Calu3 (cell line): ENCODE results near the gene FAM234A. TPM values are rescaled to one million over a fixed set of nuclear protein-coding genes. Genes with fewer than 3 reads are reported as not detected.

ENCODE experiments used
- BruUV-seq: library from RNA; stranded (reverse); fragments of 400-500 nt; replicated peaks from 2 replicates; lab custom pipeline; 2021; lab: Mats Ljungman, UMichigan
- CTCF ChIA-PET: fragments of 300-600 bp; sonication (Branson Sonifier 250); formaldehyde crosslinking; loops from one replicate; lab custom pipeline; 2022; ENCODE audit warnings: antibody characterized with exemption; lab: Charles Lee
- DNase-seq: peaks from one replicate; pipeline ENCODE4 v3.0.0; 2022
- H3K27ac Mint-ChIP-seq: one replicate; pipeline ENCODE4 v1.8.0; 2022; ENCODE audit warnings: mixed read lengths; ENCODE audit not compliant: unreplicated experiment
- H3K27me3 Mint-ChIP-seq: one replicate; pipeline ENCODE4 v1.8.0; 2022; ENCODE audit warnings: mixed read lengths; ENCODE audit not compliant: unreplicated experiment
- H3K36me3 Mint-ChIP-seq: one replicate; pipeline ENCODE4 v1.8.0; 2022; ENCODE audit warnings: mild to moderate bottlenecking, moderate library complexity, mixed read lengths; ENCODE audit not compliant: insufficient read depth, unreplicated experiment
- H3K4me1 Mint-ChIP-seq: one replicate; pipeline ENCODE4 v1.8.0; 2022; ENCODE audit warnings: mild to moderate bottlenecking, low read depth, mixed read lengths; ENCODE audit not compliant: unreplicated experiment
- H3K4me3 Mint-ChIP-seq: one replicate; pipeline ENCODE4 v1.8.0; 2022; ENCODE audit warnings: mild to moderate bottlenecking, low read depth, moderate library complexity, mixed read lengths; ENCODE audit not compliant: unreplicated experiment
- H3K9me3 Mint-ChIP-seq: one replicate; pipeline ENCODE4 v1.8.0; 2022; ENCODE audit warnings: low read depth, mixed read lengths; ENCODE audit not compliant: unreplicated experiment
- CTCF ChIP-seq: fragments of 200-600 bp; IDR thresholded peaks from one replicate; pipeline ENCODE4 v1.8.0; 2022; ENCODE audit warnings: antibody characterized with exemption; ENCODE audit not compliant: unreplicated experiment
- intact Hi-C: fragments of 100-400 bp; cut with micrococcal nuclease; formaldehyde crosslinking; loops from one replicate; pipeline ENCODE4 v1.10.0; 2022; ENCODE audit not compliant: unreplicated experiment
- total RNA-seq: library from RNA; stranded (reverse); gene quantifications from 2 replicates; pipeline ENCODE4 v1.2.3, GENCODE V29; 2022

Gene FAM234A
- total RNA-seq, 1 experiment from 2014 or later = 118 TPM

GRCh38 chr16:301950-302349 is 67.3 kb downstream of the FAM234A start:
- BruUV-seq = no TSS peak
- DNase-seq = no peak

GRCh38 chr16:303760-304505 is 69.3 kb downstream of the FAM234A start:
- H3K36me3 Mint-ChIP-seq = peaks cover 50% of the 10 kb centered on the region
- H3K27me3 Mint-ChIP-seq = no peaks in the 10 kb centered on the region
- no peak for DNase-seq
- no TSS peak for BruUV-seq
- H3K9me3 Mint-ChIP-seq = no peaks in the 10 kb centered on the region
- H3K4me1 Mint-ChIP-seq = no peaks in the 10 kb centered on the region
- no peak for TF ChIP-seq CTCF
- CTCF ChIA-PET = no interaction called here
- intact Hi-C loops = no loop called here
- no peak overlapping the region for H3K27ac Mint-ChIP-seq
- no peak overlapping the region for H3K4me3 Mint-ChIP-seq

More at GRCh38 chr16:301950-302349, 67.3 kb downstream of the FAM234A start:
- peaks cover 55% of the 10 kb centered on the region for H3K36me3 Mint-ChIP-seq
- no peaks in the 10 kb centered on the region for H3K27me3 Mint-ChIP-seq
- no peaks in the 10 kb centered on the region for H3K9me3 Mint-ChIP-seq
- TF ChIP-seq CTCF = no peak
- intact Hi-C loops = no loop called here
- no peak overlapping the region for H3K4me3 Mint-ChIP-seq
- H3K27ac Mint-ChIP-seq = no peak overlapping the region
- H3K4me1 Mint-ChIP-seq = no peaks in the 10 kb centered on the region
- CTCF ChIA-PET = no interaction called here

- CTCF ChIA-PET = no interaction called here
- no peaks in the 10 kb centered on the region for H3K4me1 Mint-ChIP-seq
- intact Hi-C loops = no loop called here
- DNase-seq = no peak
- no peaks in the 10 kb centered on the region for H3K27me3 Mint-ChIP-seq
- no peak overlapping the region for H3K27ac Mint-ChIP-seq
- no peaks in the 10 kb centered on the region for H3K9me3 Mint-ChIP-seq
- H3K36me3 Mint-ChIP-seq = peaks cover 49% of the 10 kb centered on the region
- no peak overlapping the region for H3K4me3 Mint-ChIP-seq
- no peak for TF ChIP-seq CTCF
- no TSS peak for BruUV-seq
Observed at GRCh38 chr16:305916-306626, 71.5 kb downstream of the FAM234A start.

GRCh38 chr16:306911-307370 is 72.3 kb downstream of the FAM234A start:
- no peak overlapping the region for H3K27ac Mint-ChIP-seq
- no peak for TF ChIP-seq CTCF
- no peak overlapping the region for H3K4me3 Mint-ChIP-seq
- intact Hi-C loops = no loop called here
- no peak for DNase-seq
- H3K4me1 Mint-ChIP-seq = no peaks in the 10 kb centered on the region
- H3K27me3 Mint-ChIP-seq = no peaks in the 10 kb centered on the region
- no peaks in the 10 kb centered on the region for H3K9me3 Mint-ChIP-seq
- H3K36me3 Mint-ChIP-seq = peaks cover 50% of the 10 kb centered on the region
- CTCF ChIA-PET = no interaction called here
- BruUV-seq = no TSS peak
